GM19025 (cell line): ENCODE measurements around the gene SYT17.

Experiments
- ATAC-seq: cut with Tn5 transposase; IDR thresholded peaks from one replicate; pipeline ENCODE4 v1.9.1; 2021; ENCODE audit warnings: mild to moderate bottlenecking, low read depth, moderate library complexity; ENCODE audit not compliant: unreplicated experiment

The SYT17 gene, protein sequence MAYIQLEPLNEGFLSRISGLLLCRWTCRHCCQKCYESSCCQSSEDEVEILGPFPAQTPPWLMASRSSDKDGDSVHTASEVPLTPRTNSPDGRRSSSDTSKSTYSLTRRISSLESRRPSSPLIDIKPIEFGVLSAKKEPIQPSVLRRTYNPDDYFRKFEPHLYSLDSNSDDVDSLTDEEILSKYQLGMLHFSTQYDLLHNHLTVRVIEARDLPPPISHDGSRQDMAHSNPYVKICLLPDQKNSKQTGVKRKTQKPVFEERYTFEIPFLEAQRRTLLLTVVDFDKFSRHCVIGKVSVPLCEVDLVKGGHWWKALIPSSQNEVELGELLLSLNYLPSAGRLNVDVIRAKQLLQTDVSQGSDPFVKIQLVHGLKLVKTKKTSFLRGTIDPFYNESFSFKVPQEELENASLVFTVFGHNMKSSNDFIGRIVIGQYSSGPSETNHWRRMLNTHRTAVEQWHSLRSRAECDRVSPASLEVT

GRCh38 chr16:19167710-19168370, at the start of gene SYT17:
Gene SYT17 (plus strand): TSS chr16:19168240. CDS start chr16:19168647, 407 bp downstream.
- ATAC-seq, result no peak

GRCh38 chr16:19118938-19119431, 49.1 kb upstream of the SYT17 start:
- ATAC-seq, result no peak

DNA sequence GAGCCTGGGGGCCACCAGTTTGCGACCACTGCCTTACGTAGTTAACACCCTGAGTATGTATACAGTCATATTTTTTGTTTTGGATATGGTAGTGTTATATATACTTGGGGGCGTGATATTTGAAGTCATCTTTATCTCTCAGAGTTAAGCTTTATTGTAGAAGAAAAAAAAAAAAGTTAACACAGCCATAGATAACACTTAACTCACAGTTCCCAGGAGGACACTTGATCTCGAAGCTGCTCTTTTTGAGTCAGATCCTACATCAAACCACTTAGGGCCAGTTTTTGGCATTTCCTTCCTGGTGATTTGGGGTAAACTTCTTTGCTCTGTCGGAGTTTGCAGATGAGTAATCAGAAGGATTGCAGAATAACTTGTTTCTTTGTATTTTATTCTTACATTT, 48.5 kb upstream of the SYT17 start:
- no peak for ATAC-seq

DNA sequence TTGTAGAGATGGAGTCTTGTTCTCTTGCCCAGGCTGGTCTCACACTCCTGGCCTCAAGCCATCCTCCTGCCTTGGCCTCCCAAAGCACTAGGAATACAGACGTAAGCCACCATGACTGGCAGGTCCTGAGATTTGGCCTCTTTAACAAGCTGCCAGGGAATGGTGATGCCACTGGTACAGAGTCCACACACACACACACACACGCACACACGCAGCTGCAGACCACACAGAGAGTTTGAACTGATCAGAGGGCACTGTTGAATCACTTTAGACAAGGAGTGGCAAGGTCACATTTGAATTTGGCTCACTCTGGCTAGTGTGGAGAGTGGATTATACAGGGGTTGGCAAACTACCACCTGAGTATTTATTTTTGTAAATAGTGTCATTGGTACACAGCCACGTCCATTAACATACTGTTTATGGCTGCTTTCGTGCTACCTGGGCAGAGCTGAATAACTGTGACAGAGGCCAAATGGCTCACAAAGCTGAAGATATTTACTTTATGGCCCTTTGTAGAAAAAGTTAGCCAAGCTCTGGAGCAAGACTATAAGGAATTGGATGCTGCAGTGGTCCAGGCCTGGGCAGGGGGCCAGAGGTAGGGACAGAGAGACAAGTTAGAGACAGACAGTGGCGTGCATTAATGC, 44.4 kb upstream of the SYT17 start:
- ATAC-seq, result no peak

DNA sequence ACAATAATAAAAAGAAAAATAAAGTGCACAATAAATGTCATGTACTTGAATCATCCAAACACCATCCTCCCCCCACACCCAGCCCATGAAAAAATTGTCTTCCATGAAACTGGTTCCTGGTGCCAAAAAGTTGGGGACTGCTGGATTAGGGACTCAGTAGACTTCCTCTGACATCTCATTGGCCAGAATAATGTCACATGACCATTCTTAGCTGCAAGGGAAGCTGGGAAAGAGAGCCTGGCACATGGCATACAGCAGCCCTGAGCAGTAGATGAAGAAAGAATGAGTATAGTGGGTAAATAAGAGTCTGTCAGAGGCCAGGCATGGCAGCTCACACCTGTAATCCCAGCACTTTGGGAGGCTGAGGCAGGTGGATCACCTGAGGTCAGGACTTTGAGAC, 41.7 kb upstream of the SYT17 start:
- no peak for ATAC-seq

DNA sequence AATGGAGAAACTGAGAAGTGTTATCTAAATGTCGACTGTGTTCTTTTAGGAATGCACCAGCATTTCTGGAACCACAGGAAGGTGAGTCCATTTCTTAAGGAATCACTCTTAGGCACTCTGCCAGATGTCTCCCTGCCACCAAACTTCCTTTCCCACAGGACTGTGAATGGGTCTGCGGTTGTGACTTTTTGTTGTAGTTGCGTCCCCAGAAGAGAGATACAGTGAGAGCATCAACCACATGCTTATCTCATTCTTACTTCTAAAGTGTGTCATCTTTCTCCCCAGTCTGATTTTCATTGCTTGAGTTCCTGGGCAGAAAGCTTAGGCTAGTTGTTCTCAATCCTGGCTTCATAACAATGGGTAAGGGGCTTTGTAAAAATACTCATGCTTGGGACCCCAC, 40.8 kb upstream of the SYT17 start:
- ATAC-seq, result no peak

GRCh38 chr16:19127674-19128131, 40.3 kb upstream of the SYT17 start:
- no peak for ATAC-seq

- ATAC-seq, result no peak
Measured at GRCh38 chr16:19128454-19129200, 39.4 kb upstream of the SYT17 start.

DNA sequence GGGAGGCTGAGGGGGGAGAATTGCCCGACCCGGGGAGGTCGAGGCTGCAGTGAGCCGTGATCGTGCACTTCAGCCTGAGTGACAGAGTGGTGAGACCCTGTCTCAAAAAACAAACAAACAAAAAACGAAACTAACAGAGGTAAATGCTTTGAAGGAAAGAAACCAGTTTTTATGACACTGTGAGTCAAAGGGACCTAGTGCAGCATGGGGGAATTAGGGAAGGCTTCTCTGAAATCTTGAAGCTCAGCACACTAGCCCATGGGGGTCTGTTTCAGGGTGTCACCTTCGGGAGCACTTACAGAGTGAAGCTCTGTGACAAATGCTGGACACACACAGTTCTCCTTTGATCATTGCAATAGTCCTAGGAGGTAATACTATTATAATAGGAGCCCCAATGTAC, 37.7 kb upstream of the SYT17 start:
- no peak for ATAC-seq

DNA sequence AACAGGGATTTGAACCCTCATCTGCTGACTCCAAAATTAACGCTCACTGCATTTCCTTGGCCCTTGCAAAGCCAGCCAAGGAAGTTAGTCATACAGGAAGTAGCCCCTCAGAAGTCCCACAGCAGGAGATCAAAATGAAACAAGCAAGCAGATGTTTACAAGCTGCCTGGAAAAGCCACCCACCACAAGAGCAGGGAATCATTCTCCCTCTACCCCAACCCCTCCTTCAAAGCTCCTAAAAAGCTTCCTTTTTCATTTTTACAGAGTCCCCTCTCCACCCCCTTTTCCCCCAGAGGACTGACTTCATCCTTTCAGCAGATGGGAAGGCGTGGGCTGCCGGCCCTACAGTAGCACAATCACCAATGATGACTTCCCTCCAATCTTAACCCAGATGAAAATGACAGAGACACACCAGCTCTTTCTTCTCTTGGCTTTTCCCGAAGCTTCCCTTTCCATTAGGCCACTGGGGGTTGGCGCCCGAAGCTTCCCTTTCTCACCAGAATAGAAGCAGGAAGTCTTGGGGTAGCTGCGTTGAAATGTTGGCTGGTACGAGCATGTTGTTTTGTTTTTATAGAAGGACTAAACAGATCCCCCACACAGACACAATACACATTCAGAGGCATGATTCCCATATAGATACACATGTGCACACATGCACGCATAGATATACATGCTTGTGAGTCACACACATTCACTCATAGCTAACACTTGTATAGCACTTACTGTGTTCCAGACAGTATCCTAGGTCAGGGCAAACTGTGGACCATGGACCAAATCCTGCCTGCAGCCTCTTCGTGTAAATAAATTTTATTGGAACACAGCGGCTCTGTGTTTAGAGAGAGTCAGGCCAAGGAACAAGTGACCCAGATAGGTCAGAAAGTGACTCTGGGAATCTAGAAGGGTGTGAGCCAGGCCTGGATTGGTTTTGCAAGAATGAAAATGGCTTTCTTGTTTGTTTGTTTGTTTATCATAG, 36.9 kb upstream of the SYT17 start:
- no peak for ATAC-seq

DNA sequence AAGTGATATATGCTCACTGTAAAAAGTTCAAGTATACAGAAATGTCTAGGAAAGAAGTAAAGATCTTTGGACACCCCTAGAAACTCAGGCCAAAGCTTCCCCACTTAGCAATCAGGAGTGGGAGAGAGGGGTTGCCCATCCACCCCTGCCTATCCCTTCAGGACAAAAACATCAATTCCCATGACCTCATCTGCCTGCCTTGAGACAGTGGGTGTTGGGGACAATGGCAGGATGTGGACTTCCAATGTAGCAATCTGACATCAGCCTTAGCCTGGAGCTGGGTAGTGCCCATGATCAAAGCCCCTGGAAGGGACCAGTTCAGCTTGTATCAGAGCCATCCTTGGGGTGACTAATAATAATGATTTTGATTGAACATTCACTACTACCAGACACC, 36.2 kb upstream of the SYT17 start:
- ATAC-seq, result no peak

- no peak for ATAC-seq
Measured at GRCh38 chr16:19132255-19132654, 35.8 kb upstream of the SYT17 start.

DNA sequence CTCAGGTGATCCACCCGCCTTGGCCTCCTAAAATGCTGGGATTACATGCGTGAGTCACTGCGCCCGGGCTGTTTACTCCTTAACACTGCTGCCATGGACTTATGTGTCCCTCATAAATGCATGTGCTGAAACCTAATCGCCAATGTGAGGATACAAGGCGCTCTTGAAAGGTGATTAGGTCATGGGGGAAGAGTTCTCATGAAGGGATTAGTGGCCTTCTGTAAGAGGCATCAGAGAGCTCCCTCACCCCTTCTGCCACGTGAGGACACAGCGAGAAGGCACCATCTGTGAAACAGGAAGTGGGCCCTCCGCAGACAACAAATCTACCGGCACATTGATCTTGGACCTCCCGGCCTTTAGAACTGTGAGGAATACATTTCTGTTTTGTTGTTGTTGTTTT, 35.1 kb upstream of the SYT17 start:
- ATAC-seq, result no peak

DNA sequence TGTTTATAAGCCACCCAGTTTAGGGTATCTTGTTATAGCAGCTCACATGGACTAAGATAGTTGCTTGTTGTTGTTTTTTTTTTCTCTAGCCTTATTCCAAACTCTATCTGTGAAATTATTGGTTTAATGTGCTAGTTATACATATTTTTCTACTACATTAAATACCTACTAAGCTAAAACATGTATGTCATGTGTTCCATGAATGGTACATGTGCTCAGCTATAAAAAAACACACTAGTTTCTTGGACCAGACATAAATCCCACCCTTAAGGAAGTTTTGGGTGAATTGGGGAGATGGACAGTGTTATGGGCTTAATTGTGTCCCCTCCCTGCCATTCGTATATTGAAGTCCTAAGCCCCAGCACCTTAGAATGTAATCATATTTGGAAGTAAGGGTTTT, 34.4 kb upstream of the SYT17 start:
- no peak for ATAC-seq

DNA sequence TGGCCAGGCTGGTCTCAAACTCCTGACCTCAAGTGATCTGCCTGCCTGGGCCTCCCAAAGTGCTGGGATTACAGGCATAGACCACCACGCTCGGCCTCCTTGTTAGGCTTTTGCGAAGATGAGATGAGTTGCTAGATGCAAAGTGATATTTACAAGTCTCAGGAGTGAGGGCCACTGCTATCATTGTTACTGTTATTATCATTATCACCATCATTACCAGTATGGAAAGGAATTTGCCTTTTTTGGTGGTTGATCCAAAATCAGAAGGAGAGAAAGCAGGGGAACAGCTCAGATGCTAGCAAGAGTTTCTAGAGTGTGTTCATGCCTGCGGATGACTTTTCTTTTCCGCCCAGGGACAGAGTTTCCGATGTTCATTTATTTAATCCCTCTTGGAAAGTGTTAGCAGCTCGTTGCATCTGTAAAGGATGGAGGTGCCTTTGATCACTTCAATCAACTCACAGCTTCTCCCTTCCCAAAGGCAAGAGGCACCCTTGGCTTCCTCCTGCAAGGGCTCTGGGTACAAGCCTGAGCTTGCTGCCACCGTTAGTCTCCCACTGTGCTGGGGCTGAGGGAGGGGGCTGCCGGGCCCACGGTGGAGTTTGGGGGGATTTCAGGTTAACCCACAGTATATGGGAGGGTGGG, 32.7 kb upstream of the SYT17 start:
- no peak for ATAC-seq

GRCh38 chr16:19135896-19136438, 32.1 kb upstream of the SYT17 start:
- ATAC-seq, result no peak

GRCh38 chr16:19136549-19137196, 31.4 kb upstream of the SYT17 start:
- no peak for ATAC-seq
